Ishikawa (cell line): Measurements from ENCODE around the gene ARHGAP26.

Experiments
- CEBPB ChIP-seq: IDR thresholded peaks from 2 replicates; pipeline ENCODE4 v1.6.1; 2012
- CREB1 ChIP-seq: IDR thresholded peaks from 2 replicates; pipeline ENCODE4 v1.6.1; 2012; ENCODE audit warnings: low read depth
- EGR1 ChIP-seq: IDR thresholded peaks from 2 replicates; pipeline ENCODE4 v1.6.1; 2012
- EP300 ChIP-seq: IDR thresholded peaks from 2 replicates; pipeline ENCODE4 v1.6.1; 2012; ENCODE audit warnings: borderline replicate concordance
- FOXM1 ChIP-seq: IDR thresholded peaks from 2 replicates; pipeline ENCODE4 v1.6.1; 2012; ENCODE audit warnings: low read depth, borderline replicate concordance
- NFIC ChIP-seq: IDR thresholded peaks from 2 replicates; pipeline ENCODE4 v1.6.1; 2012
- RAD21 ChIP-seq: IDR thresholded peaks from 2 replicates; pipeline ENCODE4 v1.6.1; 2012; ENCODE audit warnings: low read depth
- TAF1 ChIP-seq: IDR thresholded peaks from 2 replicates; pipeline ENCODE4 v1.6.1; 2012; ENCODE audit warnings: low read depth, mild to moderate bottlenecking
- TCF12 ChIP-seq: IDR thresholded peaks from 2 replicates; pipeline ENCODE4 v1.6.1; 2012; ENCODE audit warnings: low read depth
- TEAD4 ChIP-seq: IDR thresholded peaks from 2 replicates; pipeline ENCODE4 v1.6.1; 2012
- YY1 ChIP-seq: IDR thresholded peaks from 2 replicates; pipeline ENCODE4 v1.6.1; 2012; ENCODE audit warnings: low read depth
- ZBTB7A ChIP-seq: IDR thresholded peaks from 2 replicates; pipeline ENCODE4 v1.6.1; 2012; ENCODE audit warnings: low read depth
- TF ChIP-seq, protein P1 (sequence below): IDR thresholded peaks from 2 replicates; pipeline ENCODE4 v1.6.1; 2012; ENCODE audit warnings: low read depth, mild to moderate bottlenecking
- TF ChIP-seq, protein P2 (sequence below): IDR thresholded peaks from 2 replicates; pipeline ENCODE4 v1.6.1; 2012
- TF ChIP-seq, protein P3 (sequence below): IDR thresholded peaks from 2 replicates; pipeline ENCODE4 v1.6.1; 2012

ARHGAP26 gene

DNA sequence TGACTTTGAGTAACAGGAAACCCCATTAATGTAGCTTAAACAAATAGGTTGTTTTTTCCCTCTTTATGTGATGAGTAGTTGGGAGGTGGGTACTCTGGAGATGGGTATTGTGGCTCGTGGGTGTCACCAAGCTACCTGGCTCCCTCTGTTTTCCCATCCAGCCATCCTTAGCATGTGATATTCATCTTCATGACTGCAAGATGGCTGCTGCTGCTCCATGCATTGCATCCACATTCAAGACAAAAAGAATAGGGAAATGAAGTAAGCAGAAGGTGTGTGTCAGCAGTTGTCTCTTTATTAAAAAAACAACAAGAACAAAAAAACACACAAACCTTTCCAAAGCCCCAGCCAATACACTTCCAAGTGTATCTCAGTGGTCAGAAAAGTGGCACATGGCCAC lies 6.5 kb upstream of the ARHGAP26 start:
- TF ChIP-seq TAF1 (no peak), FOXM1 (no peak), TEAD4 (no peak)
- TF ChIP-seq, protein P1, sequence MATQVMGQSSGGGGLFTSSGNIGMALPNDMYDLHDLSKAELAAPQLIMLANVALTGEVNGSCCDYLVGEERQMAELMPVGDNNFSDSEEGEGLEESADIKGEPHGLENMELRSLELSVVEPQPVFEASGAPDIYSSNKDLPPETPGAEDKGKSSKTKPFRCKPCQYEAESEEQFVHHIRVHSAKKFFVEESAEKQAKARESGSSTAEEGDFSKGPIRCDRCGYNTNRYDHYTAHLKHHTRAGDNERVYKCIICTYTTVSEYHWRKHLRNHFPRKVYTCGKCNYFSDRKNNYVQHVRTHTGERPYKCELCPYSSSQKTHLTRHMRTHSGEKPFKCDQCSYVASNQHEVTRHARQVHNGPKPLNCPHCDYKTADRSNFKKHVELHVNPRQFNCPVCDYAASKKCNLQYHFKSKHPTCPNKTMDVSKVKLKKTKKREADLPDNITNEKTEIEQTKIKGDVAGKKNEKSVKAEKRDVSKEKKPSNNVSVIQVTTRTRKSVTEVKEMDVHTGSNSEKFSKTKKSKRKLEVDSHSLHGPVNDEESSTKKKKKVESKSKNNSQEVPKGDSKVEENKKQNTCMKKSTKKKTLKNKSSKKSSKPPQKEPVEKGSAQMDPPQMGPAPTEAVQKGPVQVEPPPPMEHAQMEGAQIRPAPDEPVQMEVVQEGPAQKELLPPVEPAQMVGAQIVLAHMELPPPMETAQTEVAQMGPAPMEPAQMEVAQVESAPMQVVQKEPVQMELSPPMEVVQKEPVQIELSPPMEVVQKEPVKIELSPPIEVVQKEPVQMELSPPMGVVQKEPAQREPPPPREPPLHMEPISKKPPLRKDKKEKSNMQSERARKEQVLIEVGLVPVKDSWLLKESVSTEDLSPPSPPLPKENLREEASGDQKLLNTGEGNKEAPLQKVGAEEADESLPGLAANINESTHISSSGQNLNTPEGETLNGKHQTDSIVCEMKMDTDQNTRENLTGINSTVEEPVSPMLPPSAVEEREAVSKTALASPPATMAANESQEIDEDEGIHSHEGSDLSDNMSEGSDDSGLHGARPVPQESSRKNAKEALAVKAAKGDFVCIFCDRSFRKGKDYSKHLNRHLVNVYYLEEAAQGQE: no peak

DNA sequence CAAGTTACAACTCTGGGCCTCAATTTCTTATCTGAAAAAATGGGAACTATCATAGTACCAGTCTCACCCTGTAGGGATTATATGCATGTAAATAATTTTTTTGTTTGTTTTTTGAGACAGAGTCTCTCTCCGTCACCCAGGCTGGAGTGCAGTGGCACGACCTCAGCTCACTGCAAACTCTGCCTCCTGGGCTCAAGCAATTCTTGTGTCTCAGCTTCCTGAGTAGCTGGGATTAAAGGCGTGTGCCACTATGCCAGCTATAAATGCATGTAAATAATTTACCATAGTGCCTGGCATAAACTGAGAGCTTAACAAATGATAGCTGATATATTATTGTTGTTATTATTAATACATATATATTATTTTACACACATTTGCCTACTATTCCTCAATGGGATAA lies 3.0 kb upstream of the ARHGAP26 start:
- TF ChIP-seq, protein P2, sequence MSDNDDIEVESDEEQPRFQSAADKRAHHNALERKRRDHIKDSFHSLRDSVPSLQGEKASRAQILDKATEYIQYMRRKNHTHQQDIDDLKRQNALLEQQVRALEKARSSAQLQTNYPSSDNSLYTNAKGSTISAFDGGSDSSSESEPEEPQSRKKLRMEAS: no peak
- TF ChIP-seq TAF1 (no peak), TEAD4 (no peak), CEBPB (no peak), NFIC (no peak), RAD21 (no peak), TCF12 (no peak), EGR1 (no peak), FOXM1 (no peak), ZBTB7A (no peak), YY1 (no peak), EP300 (no peak)
- TF ChIP-seq, protein P3, sequence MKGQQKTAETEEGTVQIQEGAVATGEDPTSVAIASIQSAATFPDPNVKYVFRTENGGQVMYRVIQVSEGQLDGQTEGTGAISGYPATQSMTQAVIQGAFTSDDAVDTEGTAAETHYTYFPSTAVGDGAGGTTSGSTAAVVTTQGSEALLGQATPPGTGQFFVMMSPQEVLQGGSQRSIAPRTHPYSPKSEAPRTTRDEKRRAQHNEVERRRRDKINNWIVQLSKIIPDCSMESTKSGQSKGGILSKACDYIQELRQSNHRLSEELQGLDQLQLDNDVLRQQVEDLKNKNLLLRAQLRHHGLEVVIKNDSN: no peak
- TF ChIP-seq, protein P1: no peak

DNA sequence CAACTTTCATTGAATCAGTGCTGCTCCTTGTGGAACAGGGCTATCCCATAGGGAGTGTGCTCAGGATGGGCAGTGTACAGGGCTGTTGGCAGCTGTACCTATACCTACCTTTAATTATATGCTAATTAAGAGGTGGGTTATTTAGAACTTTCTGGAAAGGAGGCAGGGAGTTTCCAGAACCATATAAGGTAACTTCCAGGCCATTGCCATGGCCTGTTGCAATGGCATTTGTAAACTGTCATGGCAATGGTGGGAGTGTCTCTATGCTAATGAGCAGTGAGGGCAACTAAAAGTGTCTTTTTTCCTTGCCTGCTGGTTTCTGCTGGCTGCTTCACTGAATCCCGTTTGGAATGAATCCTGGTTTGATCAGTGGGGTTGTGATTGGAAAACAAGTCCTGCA lies 2.3 kb upstream of the ARHGAP26 start:
- TF ChIP-seq CEBPB (peak; percentile 36; the same call in 1 of the 2 replicates), FOXM1 (no peak)

DNA sequence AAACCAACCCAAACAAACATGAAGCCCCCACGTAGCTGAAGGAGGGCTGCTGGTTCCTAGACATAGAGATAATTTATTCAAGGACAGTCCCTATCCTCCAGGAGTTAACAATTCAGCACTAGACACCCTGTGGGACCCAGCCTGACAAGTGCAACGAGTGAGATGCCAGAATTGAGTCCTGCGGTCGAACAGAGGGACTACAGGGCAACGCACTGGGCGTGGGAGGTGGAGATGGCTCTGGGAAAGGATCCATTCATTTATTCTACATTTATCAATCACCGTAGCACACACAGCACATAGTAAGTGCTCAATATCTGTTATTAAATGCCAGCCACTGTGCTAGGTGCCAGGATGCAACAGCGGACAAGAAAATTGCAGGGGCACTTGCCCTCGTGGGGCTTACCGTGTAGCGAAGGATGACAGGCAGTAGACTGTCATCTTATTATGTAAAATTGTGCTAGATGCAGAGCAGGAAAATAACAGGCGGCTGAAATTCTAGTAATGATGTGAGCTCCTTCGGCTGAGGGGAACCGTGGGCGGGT lies 855 bp upstream of the ARHGAP26 start:
- TF ChIP-seq, protein P2: no peak
- no peak for TF ChIP-seq TEAD4
- TF ChIP-seq NFIC: no peak
- no peak for TF ChIP-seq EP300
- 0 out of 2 replicates have a peak, but pooled peaks have one; percentile 38 for TF ChIP-seq EGR1
- no peak for TF ChIP-seq ZBTB7A

DNA sequence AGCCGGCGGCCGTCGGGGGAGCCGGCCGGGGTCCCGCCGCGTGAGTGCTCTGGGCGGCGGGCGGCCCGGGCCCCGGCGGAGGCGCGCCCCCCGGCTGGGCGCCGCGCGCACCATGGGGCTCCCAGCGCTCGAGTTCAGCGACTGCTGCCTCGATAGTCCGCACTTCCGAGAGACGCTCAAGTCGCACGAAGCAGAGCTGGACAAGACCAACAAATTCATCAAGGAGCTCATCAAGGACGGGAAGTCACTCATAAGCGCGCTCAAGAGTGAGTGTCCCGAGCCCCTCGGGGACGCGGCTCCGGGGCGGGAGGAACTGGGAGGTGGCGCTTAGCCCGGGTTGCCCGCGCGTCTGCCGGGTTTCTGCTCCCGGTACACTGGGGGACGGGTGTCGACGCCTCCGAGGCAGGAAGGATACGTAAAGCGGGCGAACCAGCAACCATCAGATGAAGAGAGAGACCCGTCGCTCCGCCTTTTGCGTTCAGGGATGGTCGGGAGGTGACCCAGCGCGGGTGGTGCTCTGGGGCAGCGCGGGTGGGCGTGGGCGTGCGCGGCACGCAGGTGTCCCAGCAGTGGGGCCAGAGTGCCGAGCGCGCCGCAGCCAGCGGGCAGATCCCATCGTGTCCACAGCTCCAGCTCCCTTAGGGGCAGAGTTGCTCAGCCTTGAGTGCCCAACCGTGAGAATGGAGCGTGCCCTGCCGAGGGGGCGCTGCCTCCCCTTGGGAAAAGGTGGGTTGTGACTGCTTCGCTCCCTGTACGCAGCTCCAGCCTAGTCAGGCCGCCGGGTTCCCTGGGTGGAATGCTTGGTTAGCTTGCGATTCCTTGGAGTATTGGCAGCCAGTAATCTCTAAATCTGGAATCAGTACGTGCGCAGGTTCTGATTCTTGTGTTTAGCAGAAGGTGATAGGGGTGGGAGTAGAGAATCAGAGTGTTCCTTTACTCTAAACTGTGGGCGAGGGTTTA lies 753 bp downstream of the ARHGAP26 start:
- TF ChIP-seq FOXM1 (no peak), TCF12 (no peak), CREB1 (no peak), RAD21 (peak; percentile 40; the same call in 1 of the 2 replicates), NFIC (no peak), CEBPB (no peak), TAF1 (no peak), YY1 (no peak), TEAD4 (no peak), EGR1 (peak; percentile 86), ZBTB7A (peak; percentile 86), EP300 (no peak)
- TF ChIP-seq, protein P2: no peak
- TF ChIP-seq, protein P1: no peak
- TF ChIP-seq, protein P3: no peak
